Kidney (tissue), 14 donors: ENCODE results near the gene USF3. TPM values are rescaled to one million over a fixed set of nuclear protein-coding genes. Genes with fewer than 3 reads are reported as not detected.
A peak's percentile ranks its signal among the peaks of the same experiment; 100 is the strongest.

Experiments used
- DNase-seq, 5 donors: peaks; one replicate each; pipeline ENCODE4 v3.0.0-alpha.2; 2013 to 2020
- FAIRE-seq: peaks from 2 replicates; lab custom pipeline; 2012; peaks lifted over from hg19 to GRCh38; lab: Jason Lieb, UNC
- H3K27ac ChIP-seq, 2 donors: one replicate each; pipeline ENCODE4 v1.7.0; 2013; ENCODE audit warnings: low read depth in 2 of 2, low read length in 2 of 2, inconsistent platforms in 1 of 2
- H3K27me3 ChIP-seq: one replicate; pipeline ENCODE4 v1.7.1; 2013; ENCODE audit warnings: low read length, inconsistent platforms; ENCODE audit not compliant: control insufficient read depth, insufficient read depth
- H3K36me3 ChIP-seq, 3 donors: one replicate each; pipeline versions ENCODE4 v1.7.0 to v1.7.1; 2013; ENCODE audit warnings: low read length in 3 of 3, control low read depth in 1 of 3, inconsistent platforms in 1 of 3; ENCODE audit not compliant: insufficient read depth in 3 of 3, control insufficient read depth in 2 of 3
- H3K4me1 ChIP-seq, 3 donors: one replicate each; pipeline versions ENCODE4 v1.7.0 to v1.7.1; 2013; ENCODE audit warnings: low read length in 3 of 3, inconsistent platforms in 1 of 3, low read depth in 1 of 3; ENCODE audit not compliant: control insufficient read depth in 2 of 3, insufficient read depth in 2 of 3
- H3K4me3 ChIP-seq, 3 donors: one replicate each; pipeline versions ENCODE4 v1.7.0 to v1.8.1; 2013; ENCODE audit warnings: low read length in 3 of 3, control low read depth in 1 of 3, inconsistent platforms in 1 of 3
- H3K9ac ChIP-seq, 3 donors: one replicate each; pipeline versions ENCODE4 v1.7.0 to v1.7.1; 2013; ENCODE audit warnings: low read length in 3 of 3, control low read depth in 1 of 3, inconsistent platforms in 1 of 3
- H3K9me3 ChIP-seq, 3 donors: one replicate each; pipeline versions ENCODE4 v1.7.0 to v1.7.1; 2013; ENCODE audit warnings: low read length in 3 of 3, control low read depth in 1 of 3, inconsistent platforms in 1 of 3; ENCODE audit not compliant: control insufficient read depth in 2 of 3, insufficient read depth in 1 of 3
- CTCF ChIP-seq: IDR thresholded peaks from 3 replicates; pipeline ENCODE4 v1.5.1; 2012; ENCODE audit warnings: mild to moderate bottlenecking, moderate library complexity, borderline replicate concordance; ENCODE audit not compliant: insufficient read depth; ENCODE audit errors: extremely low read depth
- intact Hi-C: fragments of 100-400 bp; cut with DNase I; formaldehyde crosslinking; loops from one replicate; pipeline ENCODE4 v1.11.1; 2022
- polyA plus RNA-seq: library from polyadenylated mRNA; stranded (reverse); fragments of 350-450 nt; fragmentation: Illumina TruSeq; extraction: RNeasy Lipid Tissue Mini Kit (QIAGEN cat#74804); gene quantifications from one replicate; pipeline ENCODE4 v1.2.3, GENCODE V29; 2014; ENCODE audit warnings: low read depth, low replicate concordance; ENCODE audit not compliant: insufficient read depth
- total RNA-seq: library from RNA; stranded (reverse); fragmentation: NEBNext Ultra II Directional; extraction: Animal tissue kit (Norgen Biotek cat#: 25700); gene quantifications from one replicate; pipeline ENCODE4 v1.2.1, GENCODE V29; 2021
- donor health status: control.
- donor health status: control.
- donor health status: control.
- donor health status: control.
- donor health status: control.
- donor health status: DM: yes; HTN: yes; CAD: no.
- donor health status: Normal renal cell carcinoma (clear cell type).

Gene USF3
- total and polyA plus RNA-seq, 2 donors from 2014 or later = 6.5 to 21.3 TPM

GRCh38 chr3:113690482-113690881 is 6.0 kb downstream of the USF3 start:
- no peak overlapping the region for H3K27ac ChIP-seq
- no peaks in the 10 kb centered on the region for H3K36me3 ChIP-seq
- FAIRE-seq = no peak
- TF ChIP-seq CTCF = no peak
- intact Hi-C loops = no loop called here
- no peaks in the 10 kb centered on the region for H3K27me3 ChIP-seq
- DNase-seq = no peak
- no peaks in the 10 kb centered on the region for H3K9me3 ChIP-seq
- H3K9ac ChIP-seq = no peak overlapping the region
- H3K4me1 ChIP-seq = peaks cover 4 to 19% (median 15%) of the 10 kb centered on the region in 3 donors
- no peak overlapping the region for H3K4me3 ChIP-seq

- Histone ChIP-seq H3K36me3 (no peaks in the 10 kb centered on the region), H3K27me3 (no peaks in the 10 kb centered on the region), H3K9ac (no peak overlapping the region), H3K27ac (no peak overlapping the region), H3K4me1 (peaks cover 0 to 9% (median 0%) of the 10 kb centered on the region in 3 donors), H3K9me3 (peaks cover 0 to 2% (median 0%) of the 10 kb centered on the region in 3 donors), H3K4me3 (no peak overlapping the region)
- TF ChIP-seq CTCF = no peak
- intact Hi-C loops = no loop called here
- FAIRE-seq = no peak
- DNase-seq = peak in 1 of 5 donors; percentile 24
Measured at GRCh38 chr3:113685956-113686721, 10.3 kb downstream of the USF3 start.

- TF ChIP-seq CTCF = no peak
- H3K9ac ChIP-seq = no peak overlapping the region
- no peak for FAIRE-seq
- no peak overlapping the region for H3K27ac ChIP-seq
- intact Hi-C loops = no loop called here
- H3K4me3 ChIP-seq = no peak overlapping the region
- no peak for DNase-seq
- no peaks in the 10 kb centered on the region for H3K27me3 ChIP-seq
- H3K4me1 ChIP-seq = peaks cover 0 to 8% (median 0%) of the 10 kb centered on the region in 3 donors
- H3K36me3 ChIP-seq = no peaks in the 10 kb centered on the region
- peaks cover 0 to 2% (median 0%) of the 10 kb centered on the region in 3 donors for H3K9me3 ChIP-seq
Measured at GRCh38 chr3:113685124-113685523, 11.3 kb downstream of the USF3 start.
